Kidney (tissue), 14 donors: ENCODE measurements around the gene NKAIN2. TPM values are rescaled to one million over a fixed set of nuclear protein-coding genes. Genes with fewer than 3 reads are reported as not detected.

Source experiments
- DNase-seq, 5 donors: peaks; one replicate each; pipeline ENCODE4 v3.0.0-alpha.2; 2013 to 2020
- FAIRE-seq: peaks from 2 replicates; lab custom pipeline; 2012; peaks lifted over from hg19 to GRCh38; lab: Jason Lieb, UNC
- H3K27ac ChIP-seq, 2 donors: one replicate each; pipeline ENCODE4 v1.7.0; 2013; ENCODE audit warnings: low read depth in 2 of 2, low read length in 2 of 2, inconsistent platforms in 1 of 2
- H3K27me3 ChIP-seq: one replicate; pipeline ENCODE4 v1.7.1; 2013; ENCODE audit warnings: low read length, inconsistent platforms; ENCODE audit not compliant: control insufficient read depth, insufficient read depth
- H3K36me3 ChIP-seq, 3 donors: one replicate each; pipeline versions ENCODE4 v1.7.0 to v1.7.1; 2013; ENCODE audit warnings: low read length in 3 of 3, control low read depth in 1 of 3, inconsistent platforms in 1 of 3; ENCODE audit not compliant: insufficient read depth in 3 of 3, control insufficient read depth in 2 of 3
- H3K4me1 ChIP-seq, 3 donors: one replicate each; pipeline versions ENCODE4 v1.7.0 to v1.7.1; 2013; ENCODE audit warnings: low read length in 3 of 3, inconsistent platforms in 1 of 3, low read depth in 1 of 3; ENCODE audit not compliant: control insufficient read depth in 2 of 3, insufficient read depth in 2 of 3
- H3K4me3 ChIP-seq, 3 donors: one replicate each; pipeline versions ENCODE4 v1.7.0 to v1.8.1; 2013; ENCODE audit warnings: low read length in 3 of 3, control low read depth in 1 of 3, inconsistent platforms in 1 of 3
- H3K9ac ChIP-seq, 3 donors: one replicate each; pipeline versions ENCODE4 v1.7.0 to v1.7.1; 2013; ENCODE audit warnings: low read length in 3 of 3, control low read depth in 1 of 3, inconsistent platforms in 1 of 3
- H3K9me3 ChIP-seq, 3 donors: one replicate each; pipeline versions ENCODE4 v1.7.0 to v1.7.1; 2013; ENCODE audit warnings: low read length in 3 of 3, control low read depth in 1 of 3, inconsistent platforms in 1 of 3; ENCODE audit not compliant: control insufficient read depth in 2 of 3, insufficient read depth in 1 of 3
- intact Hi-C: fragments of 100-400 bp; cut with DNase I; formaldehyde crosslinking; loops from one replicate; pipeline ENCODE4 v1.11.1; 2022
- polyA plus RNA-seq: library from polyadenylated mRNA; stranded (reverse); fragments of 350-450 nt; fragmentation: Illumina TruSeq; extraction: RNeasy Lipid Tissue Mini Kit (QIAGEN cat#74804); gene quantifications from one replicate; pipeline ENCODE4 v1.2.3, GENCODE V29; 2014; ENCODE audit warnings: low read depth, low replicate concordance; ENCODE audit not compliant: insufficient read depth
- total RNA-seq: library from RNA; stranded (reverse); fragmentation: NEBNext Ultra II Directional; extraction: Animal tissue kit (Norgen Biotek cat#: 25700); gene quantifications from one replicate; pipeline ENCODE4 v1.2.1, GENCODE V29; 2021
- TF ChIP-seq, protein P1 (sequence below): IDR thresholded peaks from 3 replicates; pipeline ENCODE4 v1.5.1; 2012; ENCODE audit warnings: mild to moderate bottlenecking, moderate library complexity, borderline replicate concordance; ENCODE audit not compliant: insufficient read depth; ENCODE audit errors: extremely low read depth
- donor health status: control.
- donor health status: control.
- donor health status: control.
- donor health status: control.
- donor health status: control.
- donor health status: DM: yes; HTN: yes; CAD: no.
- donor health status: Normal renal cell carcinoma (clear cell type).

Gene NKAIN2
- total and polyA plus RNA-seq, 2 donors from 2014 or later: 0.39 to 1.8 TPM

DNA sequence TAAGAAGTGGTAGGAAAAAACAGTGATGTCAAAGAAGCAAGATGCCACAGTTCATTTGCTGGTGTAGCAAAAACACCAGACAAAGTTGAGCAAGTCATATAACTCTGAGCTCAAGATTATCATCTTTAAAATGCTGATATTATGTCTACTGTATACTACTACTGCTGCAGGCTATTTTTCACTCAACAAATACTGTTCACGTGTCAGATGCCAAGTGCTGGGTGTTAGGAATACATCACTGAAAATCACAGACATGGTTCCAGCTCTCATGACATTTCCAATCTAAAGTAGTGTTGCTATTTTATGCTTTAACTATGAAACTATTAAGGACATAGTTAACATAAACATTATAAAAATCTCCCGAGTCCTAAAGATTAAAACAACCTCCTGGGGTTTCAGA lies 163.0 kb downstream of the NKAIN2 start:
- TF ChIP-seq, protein P1, sequence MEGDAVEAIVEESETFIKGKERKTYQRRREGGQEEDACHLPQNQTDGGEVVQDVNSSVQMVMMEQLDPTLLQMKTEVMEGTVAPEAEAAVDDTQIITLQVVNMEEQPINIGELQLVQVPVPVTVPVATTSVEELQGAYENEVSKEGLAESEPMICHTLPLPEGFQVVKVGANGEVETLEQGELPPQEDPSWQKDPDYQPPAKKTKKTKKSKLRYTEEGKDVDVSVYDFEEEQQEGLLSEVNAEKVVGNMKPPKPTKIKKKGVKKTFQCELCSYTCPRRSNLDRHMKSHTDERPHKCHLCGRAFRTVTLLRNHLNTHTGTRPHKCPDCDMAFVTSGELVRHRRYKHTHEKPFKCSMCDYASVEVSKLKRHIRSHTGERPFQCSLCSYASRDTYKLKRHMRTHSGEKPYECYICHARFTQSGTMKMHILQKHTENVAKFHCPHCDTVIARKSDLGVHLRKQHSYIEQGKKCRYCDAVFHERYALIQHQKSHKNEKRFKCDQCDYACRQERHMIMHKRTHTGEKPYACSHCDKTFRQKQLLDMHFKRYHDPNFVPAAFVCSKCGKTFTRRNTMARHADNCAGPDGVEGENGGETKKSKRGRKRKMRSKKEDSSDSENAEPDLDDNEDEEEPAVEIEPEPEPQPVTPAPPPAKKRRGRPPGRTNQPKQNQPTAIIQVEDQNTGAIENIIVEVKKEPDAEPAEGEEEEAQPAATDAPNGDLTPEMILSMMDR: no peak
- FAIRE-seq (no peak), DNase-seq (no peak)
- intact Hi-C loops: no loop called here
- no peak overlapping the region for H3K27ac ChIP-seq
- H3K4me1 ChIP-seq: no peaks in the 10 kb centered on the region
- H3K4me3 ChIP-seq: no peak overlapping the region
- H3K27me3 ChIP-seq: no peaks in the 10 kb centered on the region
- H3K9ac ChIP-seq: no peak overlapping the region
- H3K36me3 ChIP-seq: no peaks in the 10 kb centered on the region
- H3K9me3 ChIP-seq: no peaks in the 10 kb centered on the region

DNA sequence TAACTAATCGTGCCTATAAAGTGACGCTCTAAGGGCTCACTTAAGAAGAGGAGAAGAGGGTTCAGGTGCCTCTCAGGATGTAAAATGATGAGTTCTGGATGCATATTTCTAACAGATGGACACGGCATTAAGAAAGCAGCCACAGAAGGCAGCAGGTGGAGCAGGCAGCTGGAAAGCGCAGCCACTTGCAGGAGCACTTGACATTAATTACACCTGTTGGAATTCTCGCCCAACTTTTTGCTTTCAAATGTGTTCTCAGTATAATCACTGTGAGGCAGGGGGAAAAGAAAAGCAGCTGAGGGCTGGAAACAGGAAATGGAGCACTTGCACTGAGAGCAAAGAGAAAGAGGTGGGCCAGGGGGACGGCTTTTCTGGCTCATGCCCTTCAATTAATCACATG lies 164.2 kb downstream of the NKAIN2 start:
- TF ChIP-seq, protein P1: no peak
- Histone ChIP-seq H3K9ac (no peak overlapping the region), H3K4me1 (no peaks in the 10 kb centered on the region), H3K4me3 (no peak overlapping the region), H3K27ac (no peak overlapping the region), H3K36me3 (no peaks in the 10 kb centered on the region), H3K27me3 (no peaks in the 10 kb centered on the region), H3K9me3 (no peaks in the 10 kb centered on the region)
- intact Hi-C loops: no loop called here
- FAIRE-seq (no peak), DNase-seq (peak in 1 of 5 donors; percentile 5)

DNA sequence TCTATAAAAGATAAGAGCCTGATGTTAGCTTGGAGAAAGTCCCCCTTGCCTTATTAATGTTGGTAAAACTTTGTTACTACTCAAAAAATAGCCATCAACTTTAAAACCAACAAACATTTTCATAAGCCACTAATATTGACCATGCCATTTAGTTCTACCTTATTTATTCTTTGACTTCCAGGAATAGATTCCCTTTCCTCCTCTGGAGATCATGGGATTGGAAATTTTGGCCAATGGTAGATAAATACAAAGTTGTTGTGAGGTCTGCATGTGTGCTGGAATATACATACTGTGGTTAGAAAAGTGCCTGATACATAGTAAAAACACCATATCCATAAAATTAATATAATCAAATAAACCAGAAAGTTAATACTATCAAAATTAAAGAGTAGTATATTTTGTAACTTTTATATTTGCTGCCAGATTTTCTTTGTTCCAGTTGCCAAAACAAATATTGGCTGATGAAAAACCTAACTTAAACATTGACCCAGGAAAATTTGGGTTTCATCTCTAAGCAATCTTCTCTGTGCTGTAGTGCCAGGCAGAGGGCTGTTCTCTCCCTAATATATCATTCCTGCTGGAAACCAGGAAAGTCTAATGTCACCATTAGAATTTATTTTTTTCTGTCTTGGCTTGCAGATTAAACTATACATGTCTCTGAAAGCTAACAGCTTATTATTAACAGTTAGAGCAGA lies 169.1 kb downstream of the NKAIN2 start:
- no peak for FAIRE-seq
- Histone ChIP-seq H3K36me3 (no peaks in the 10 kb centered on the region), H3K27me3 (no peaks in the 10 kb centered on the region), H3K4me3 (no peak overlapping the region), H3K9ac (no peak overlapping the region), H3K9me3 (no peaks in the 10 kb centered on the region), H3K27ac (no peak overlapping the region), H3K4me1 (no peaks in the 10 kb centered on the region)
- no peak for DNase-seq
- TF ChIP-seq, protein P1: no peak
- intact Hi-C loops: no loop called here
